Liver (tissue), 9 donors: ENCODE data around the gene ACSL6. TPM values are rescaled to one million over a fixed set of nuclear protein-coding genes. Genes with fewer than 3 reads are reported as not detected.

Experiments
- DNase-seq: peaks from one replicate; pipeline ENCODE4 v3.0.0-alpha.2; 2017; ENCODE audit warnings: low spot score
- H3K27ac ChIP-seq, 2 donors: one replicate each; pipeline ENCODE4 v1.7.0; 2013; ENCODE audit warnings: inconsistent platforms in 2 of 2, low read length in 2 of 2, control low read depth in 1 of 2, low read depth in 1 of 2, mild to moderate bottlenecking in 1 of 2
- H3K27me3 ChIP-seq, 4 donors: one replicate each; pipeline versions ENCODE4 v1.6.1 to v1.7.0; 2013; ENCODE audit warnings: low read length in 3 of 4, inconsistent platforms in 1 of 4, mild to moderate bottlenecking in 1 of 4, moderate library complexity in 1 of 4; ENCODE audit not compliant: control insufficient read depth in 4 of 4, insufficient read depth in 4 of 4
- H3K36me3 ChIP-seq, 4 donors: one replicate each; pipeline versions ENCODE4 v1.6.1 to v1.7.0; 2013; ENCODE audit warnings: low read length in 3 of 4, mild to moderate bottlenecking in 3 of 4, low read depth in 1 of 4, moderate library complexity in 1 of 4; ENCODE audit not compliant: control insufficient read depth in 4 of 4, insufficient read depth in 3 of 4
- H3K4me1 ChIP-seq, 4 donors: one replicate each; pipeline versions ENCODE4 v1.6.1 to v1.7.0; 2013; ENCODE audit warnings: low read length in 3 of 4, mild to moderate bottlenecking in 3 of 4, moderate library complexity in 1 of 4; ENCODE audit not compliant: control insufficient read depth in 4 of 4, insufficient read depth in 4 of 4
- H3K4me3 ChIP-seq, 3 donors: one replicate each; pipeline versions ENCODE4 v1.6.1 to v1.7.0; 2013; ENCODE audit warnings: low read length in 3 of 3, control low read depth in 1 of 3, low read depth in 1 of 3, mild to moderate bottlenecking in 1 of 3
- H3K9ac ChIP-seq, 2 donors: one replicate each; pipeline ENCODE4 v1.7.0; 2013; ENCODE audit warnings: low read length in 2 of 2, mild to moderate bottlenecking in 2 of 2, moderate library complexity in 2 of 2, control low read depth in 1 of 2, low read depth in 1 of 2
- H3K9me3 ChIP-seq, 4 donors: one replicate each; pipeline versions ENCODE4 v1.6.1 to v1.7.0; 2013; ENCODE audit warnings: low read length in 3 of 4; ENCODE audit not compliant: control insufficient read depth in 4 of 4
- ATF3 ChIP-seq: IDR thresholded peaks from 2 replicates; pipeline ENCODE4 v1.6.1; 2016; ENCODE audit warnings: antibody characterized with exemption
- CTCF ChIP-seq: fragments of 150-350 bp; IDR thresholded peaks from 2 replicates; pipeline ENCODE4 v1.5.1; 2017; ENCODE audit warnings: improper control_type of control experiment, low read depth, low read length; ENCODE audit not compliant: missing input control
- FOXA2 ChIP-seq: IDR thresholded peaks from 2 replicates; pipeline ENCODE4 v1.6.1; 2016; ENCODE audit warnings: antibody characterized with exemption
- GABPA ChIP-seq, 2 donors: IDR thresholded peaks in 1 of 2; conservative IDR thresholded peaks in 1 of 2; 2 replicates each; pipeline ENCODE4 v1.6.1; 2016; ENCODE audit warnings: antibody characterized with exemption in 2 of 2, mild to moderate bottlenecking in 1 of 2, moderate library complexity in 1 of 2
- HNF4A ChIP-seq, 2 donors: conservative IDR thresholded peaks; 2 replicates each; pipeline ENCODE4 v1.6.1; 2016; ENCODE audit warnings: antibody characterized with exemption in 2 of 2, mild to moderate bottlenecking in 2 of 2
- HNF4G ChIP-seq: IDR thresholded peaks from 2 replicates; pipeline ENCODE4 v1.6.1; 2016; ENCODE audit warnings: antibody characterized with exemption
- JUND ChIP-seq, 2 donors: IDR thresholded peaks; 2 replicates each; pipeline ENCODE4 v1.6.1; 2016; ENCODE audit warnings: antibody characterized with exemption in 2 of 2
- NR2F2 ChIP-seq: IDR thresholded peaks from 2 replicates; pipeline ENCODE4 v1.6.1; 2016; ENCODE audit warnings: antibody characterized with exemption
- RAD21 ChIP-seq, 2 donors: IDR thresholded peaks; 2 replicates each; pipeline ENCODE4 v1.6.1; 2016; ENCODE audit warnings: antibody characterized with exemption in 2 of 2, mild to moderate bottlenecking in 2 of 2
- REST ChIP-seq: IDR thresholded peaks from 2 replicates; pipeline ENCODE4 v1.6.1; 2016; ENCODE audit warnings: antibody characterized with exemption, mild to moderate bottlenecking
- SP1 ChIP-seq: IDR thresholded peaks from 2 replicates; pipeline ENCODE4 v1.6.1; 2018; ENCODE audit warnings: antibody characterized with exemption, mild to moderate bottlenecking
- TAF1 ChIP-seq: conservative IDR thresholded peaks from 2 replicates; pipeline ENCODE4 v1.6.1; 2016; ENCODE audit warnings: antibody characterized with exemption, mild to moderate bottlenecking
- ZBTB33 ChIP-seq: IDR thresholded peaks from 2 replicates; pipeline ENCODE4 v1.6.1; 2016; ENCODE audit warnings: antibody characterized with exemption
- WGBS: extraction: QIAGEN DNeasy Blood & Tissue Kit; methylation state at CpG from one replicate; pipeline ENCODE4 v1.1.7; 2013; 5-methylcytosine and 5-hydroxymethylcytosine counted together
- polyA plus RNA-seq, 2 donors: library from polyadenylated mRNA; stranded (reverse) in 1 of 2; unstranded in 1 of 2; fragments of 200-250 nt in 1 of 2; fragments of >200 nt in 1 of 2; fragmentation: Nextera tagmentation in 1 of 2; extraction: Ambion mirVana in 1 of 2; gene quantifications; one replicate each; pipeline versions ENCODE4 v1.2.1 to v1.2.3, GENCODE V29; 2013 to 2015
- total RNA-seq, 2 donors: library from RNA; depleted of rRNA; stranded (reverse); fragments of >200 nt; gene quantifications; one replicate each; pipeline ENCODE4 v1.2.3, GENCODE V29; 2014
- donor health status: healthy.
- donor health status: healthy.
- donor health status: healthy.
- donor health status: healthy.
- donor health status: healthy.

Gene ACSL6
- total and polyA plus RNA-seq, 4 donors: 0.89 to 129 (median 4.6) TPM

- Histone ChIP-seq H3K4me3 (no peak overlapping the region), H3K4me1 (no peaks in the 10 kb centered on the region), H3K27me3 (no peaks in the 10 kb centered on the region), H3K27ac (no peak overlapping the region), H3K9me3 (peaks cover 1 to 16% (median 4%) of the 10 kb centered on the region in 4 donors), H3K36me3 (no peaks in the 10 kb centered on the region), H3K9ac (no peak overlapping the region)
- TF ChIP-seq HNF4G: no peak
- DNase-seq: no peak
- WGBS: 84% methylated on average over 2 of the region's 2 CpGs
Observed at GRCh38 chr5:131932235-131932634, 79.2 kb downstream of the ACSL6 start.

GRCh38 chr5:131928957-131929356 lies 82.5 kb downstream of the ACSL6 start:
- no peak for TF ChIP-seq TAF1
- no peak for TF ChIP-seq GABPA (IDR thresholded peaks at IDR 0.05 in 1 of 2, conservative IDR thresholded peaks at IDR 0.05 in 1 of 2)
- no peak for TF ChIP-seq NR2F2
- no peak for TF ChIP-seq FOXA2
- no peak for TF ChIP-seq ZBTB33
- TF ChIP-seq SP1: no peak
- TF ChIP-seq REST: no peak
- H3K36me3 ChIP-seq: no peaks in the 10 kb centered on the region
- DNase-seq: no peak
- H3K27me3 ChIP-seq: no peaks in the 10 kb centered on the region
- no peak overlapping the region for H3K9ac ChIP-seq
- H3K27ac ChIP-seq: no peak overlapping the region
- H3K4me1 ChIP-seq: no peaks in the 10 kb centered on the region
- H3K9me3 ChIP-seq: peaks cover 3 to 16% (median 6%) of the 10 kb centered on the region in 4 donors
- no peak overlapping the region for H3K4me3 ChIP-seq

GRCh38 chr5:131926168-131926567 lies 85.3 kb downstream of the ACSL6 start:
- no peak overlapping the region for H3K27ac ChIP-seq
- 85% methylated on average over 3 of the region's 3 CpGs for WGBS
- H3K9ac ChIP-seq: no peak overlapping the region
- DNase-seq: no peak
- H3K4me3 ChIP-seq: no peak overlapping the region
- H3K4me1 ChIP-seq: no peaks in the 10 kb centered on the region
- H3K27me3 ChIP-seq: no peaks in the 10 kb centered on the region
- TF ChIP-seq ATF3 (no peak), TAF1 (no peak), RAD21 (IDR thresholded peaks at IDR 0.05) (no peak), JUND (IDR thresholded peaks at IDR 0.05) (no peak), HNF4A (conservative IDR thresholded peaks at IDR 0.05) (no peak), HNF4G (no peak), ZBTB33 (no peak), CTCF (no peak), SP1 (no peak)
- H3K9me3 ChIP-seq: peaks cover 3 to 16% (median 6%) of the 10 kb centered on the region in 4 donors
- no peaks in the 10 kb centered on the region for H3K36me3 ChIP-seq
